Stomach smooth muscle (tissue), 2 donors: Measurements from ENCODE around the gene CABYR.

ENCODE experiments used
- H3K27ac ChIP-seq: one replicate; pipeline ENCODE4 v1.7.0; 2013; ENCODE audit warnings: mild to moderate bottlenecking, low read length, inconsistent platforms
- H3K27me3 ChIP-seq, 2 donors: one replicate each; pipeline ENCODE4 v1.7.0; 2013; ENCODE audit warnings: low read length in 2 of 2; ENCODE audit not compliant: insufficient read depth in 2 of 2, control insufficient read depth in 1 of 2
- H3K36me3 ChIP-seq, 2 donors: one replicate each; pipeline ENCODE4 v1.7.0; 2013; ENCODE audit warnings: low read length in 2 of 2; ENCODE audit not compliant: control insufficient read depth in 2 of 2, insufficient read depth in 2 of 2
- H3K4me1 ChIP-seq: one replicate; pipeline ENCODE4 v1.7.0; 2013; ENCODE audit warnings: low read length; ENCODE audit not compliant: control insufficient read depth, insufficient read depth
- H3K4me3 ChIP-seq, 2 donors: one replicate each; pipeline ENCODE4 v1.7.0; 2013; ENCODE audit warnings: low read length in 2 of 2
- H3K9ac ChIP-seq, 2 donors: one replicate each; pipeline ENCODE4 v1.7.0; 2013; ENCODE audit warnings: low read length in 2 of 2, mild to moderate bottlenecking in 1 of 2
- H3K9me3 ChIP-seq, 2 donors: one replicate each; pipeline ENCODE4 v1.7.0; 2013; ENCODE audit warnings: low read length in 2 of 2; ENCODE audit not compliant: control insufficient read depth in 2 of 2
- donor health status: healthy.
- donor health status: Pancreatic carcinoma.

CABYR gene

GRCh38 chr18:24138789-24139616 lies at the start of gene CABYR:
CABYR (plus strand) TSS chr18:24139062; CDS start chr18:24143115, 4,053 bp downstream.
- peak within 1 kb of the TSS; percentile 46 to 51 for H3K9ac ChIP-seq
- H3K27ac ChIP-seq: no peak within 1 kb of the TSS

GRCh38 chr18:24089076-24089475 lies 49.8 kb upstream of the CABYR start:
- Histone ChIP-seq H3K27ac (no peak overlapping the region), H3K9ac (no peak overlapping the region), H3K27me3 (no peaks in the 10 kb centered on the region), H3K4me1 (no peaks in the 10 kb centered on the region), H3K36me3 (no peaks in the 10 kb centered on the region), H3K9me3 (no peaks in the 10 kb centered on the region), H3K4me3 (no peak overlapping the region)

More at GRCh38 chr18:24138789-24139616, at the start of gene CABYR:
- H3K27me3 ChIP-seq: peaks cover 2 to 3% of the 10 kb centered on the region in 2 donors
- H3K4me3 ChIP-seq: peak within 1 kb of the TSS; percentile 68 to 74
- H3K36me3 ChIP-seq: no peaks in the 10 kb centered on the region
- H3K4me1 ChIP-seq: peaks cover 5% of the 10 kb centered on the region
- H3K9me3 ChIP-seq: no peaks in the 10 kb centered on the region

GRCh38 chr18:24089515-24090337 lies 49.1 kb upstream of the CABYR start:
- H3K9ac ChIP-seq: no peak overlapping the region
- no peaks in the 10 kb centered on the region for H3K9me3 ChIP-seq
- H3K4me3 ChIP-seq: no peak overlapping the region
- H3K4me1 ChIP-seq: no peaks in the 10 kb centered on the region
- no peaks in the 10 kb centered on the region for H3K27me3 ChIP-seq
- H3K36me3 ChIP-seq: no peaks in the 10 kb centered on the region
- H3K27ac ChIP-seq: no peak overlapping the region

- Histone ChIP-seq H3K36me3 (no peaks in the 10 kb centered on the region), H3K9me3 (no peaks in the 10 kb centered on the region), H3K4me1 (no peaks in the 10 kb centered on the region), H3K27ac (no peak overlapping the region), H3K9ac (no peak overlapping the region), H3K4me3 (no peak overlapping the region), H3K27me3 (no peaks in the 10 kb centered on the region)
Measured at GRCh38 chr18:24090876-24091275, 48.0 kb upstream of the CABYR start.

GRCh38 chr18:24094561-24094960 lies 44.3 kb upstream of the CABYR start:
- Histone ChIP-seq H3K9me3 (peaks cover 5 to 9% of the 10 kb centered on the region in 2 donors), H3K36me3 (peaks cover 0 to 5% of the 10 kb centered on the region in 2 donors), H3K9ac (no peak overlapping the region), H3K27me3 (no peaks in the 10 kb centered on the region), H3K4me1 (no peaks in the 10 kb centered on the region), H3K4me3 (no peak overlapping the region), H3K27ac (no peak overlapping the region)

GRCh38 chr18:24095976-24096375 lies 42.9 kb upstream of the CABYR start:
- H3K27me3 ChIP-seq: no peaks in the 10 kb centered on the region
- no peaks in the 10 kb centered on the region for H3K4me1 ChIP-seq
- H3K27ac ChIP-seq: no peak overlapping the region
- H3K9ac ChIP-seq: no peak overlapping the region
- H3K36me3 ChIP-seq: peaks cover 0 to 5% of the 10 kb centered on the region in 2 donors
- H3K9me3 ChIP-seq: peaks cover 5 to 9% of the 10 kb centered on the region in 2 donors
- no peak overlapping the region for H3K4me3 ChIP-seq

- H3K4me1 ChIP-seq: no peaks in the 10 kb centered on the region
- H3K27ac ChIP-seq: no peak overlapping the region
- no peaks in the 10 kb centered on the region for H3K27me3 ChIP-seq
- H3K9me3 ChIP-seq: no peaks in the 10 kb centered on the region
- H3K4me3 ChIP-seq: no peak overlapping the region
- H3K36me3 ChIP-seq: no peaks in the 10 kb centered on the region
- H3K9ac ChIP-seq: no peak overlapping the region
Measured at GRCh38 chr18:24103320-24104021, 35.4 kb upstream of the CABYR start.

GRCh38 chr18:24104486-24104885 lies 34.4 kb upstream of the CABYR start:
- no peak overlapping the region for H3K9ac ChIP-seq
- H3K4me1 ChIP-seq: no peaks in the 10 kb centered on the region
- H3K4me3 ChIP-seq: no peak overlapping the region

GRCh38 chr18:24108641-24109040 lies 30.2 kb upstream of the CABYR start:
- Histone ChIP-seq H3K4me1 (no peaks in the 10 kb centered on the region), H3K27me3 (no peaks in the 10 kb centered on the region), H3K36me3 (no peaks in the 10 kb centered on the region), H3K27ac (no peak overlapping the region), H3K9ac (no peak overlapping the region), H3K9me3 (no peaks in the 10 kb centered on the region), H3K4me3 (no peak overlapping the region)

More at GRCh38 chr18:24104486-24104885, 34.4 kb upstream of the CABYR start:
- H3K36me3 ChIP-seq: no peaks in the 10 kb centered on the region
- no peak overlapping the region for H3K27ac ChIP-seq
- H3K9me3 ChIP-seq: no peaks in the 10 kb centered on the region
- no peaks in the 10 kb centered on the region for H3K27me3 ChIP-seq

- no peak overlapping the region for H3K4me3 ChIP-seq
- no peaks in the 10 kb centered on the region for H3K27me3 ChIP-seq
- H3K9me3 ChIP-seq: no peaks in the 10 kb centered on the region
- no peaks in the 10 kb centered on the region for H3K36me3 ChIP-seq
- H3K9ac ChIP-seq: no peak overlapping the region
- H3K4me1 ChIP-seq: no peaks in the 10 kb centered on the region
- H3K27ac ChIP-seq: no peak overlapping the region
Measured at GRCh38 chr18:24111936-24112335, 26.9 kb upstream of the CABYR start.
